Activated CD4-positive, alpha-beta T cell treated with anti-CD3 and anti-CD28 coated beads for 24 hours (primary cell): ENCODE measurements around the gene CACTIN.
"Not testable (repeated sequence)": the region's sequence is repeated elsewhere in the genome, so short reads cannot be mapped to it uniquely, and the experiment has no call there.

Experiments used
- DNase-seq, 2 donors: peaks; one replicate each; pipeline ENCODE4 v3.0.0-alpha.2; 2020; ENCODE audit warnings: low read depth in 2 of 2

The CACTIN gene

GRCh38 chr19:3628766-3629165 lies 2.2 kb upstream of the CACTIN start:
- DNase-seq: not testable (repeated sequence)

GRCh38 chr19:3627351-3627723 lies 747 bp upstream of the CACTIN start:
- DNase-seq: no peak

GRCh38 chr19:3625996-3626472 lies 556 bp downstream of the CACTIN start:
- DNase-seq: no peak

- no peak for DNase-seq
These were observed 2.9 kb downstream of the CACTIN start for GRCh38 chr19:3623716-3624115.

GRCh38 chr19:3622224-3622623 lies 4.4 kb downstream of the CACTIN start:
- no peak for DNase-seq

- DNase-seq: no peak
These were observed 4.9 kb downstream of the CACTIN start for GRCh38 chr19:3621689-3622088.

GRCh38 chr19:3620817-3621547 lies 5.6 kb downstream of the CACTIN start:
- DNase-seq: no peak

GRCh38 chr19:3620145-3620816 lies 6.3 kb downstream of the CACTIN start:
- DNase-seq: no peak

- no peak for DNase-seq
These were observed 7.0 kb downstream of the CACTIN start for GRCh38 chr19:3619631-3620012.

GRCh38 chr19:3618811-3619630 lies 7.6 kb downstream of the CACTIN start:
- DNase-seq: no peak

- DNase-seq: peak; percentile 36 to 41
These were observed 8.3 kb downstream of the CACTIN start for GRCh38 chr19:3618144-3618810.

GRCh38 chr19:3617463-3617862 lies 9.1 kb downstream of the CACTIN start:
- no peak for DNase-seq

- no peak for DNase-seq
These were observed 11.0 kb downstream of the CACTIN start for GRCh38 chr19:3615524-3616135.

- no peak for DNase-seq
These were observed 11.6 kb downstream of the CACTIN start for GRCh38 chr19:3614858-3615505.

- DNase-seq: no peak
These were observed 12.6 kb downstream of the CACTIN start for GRCh38 chr19:3613818-3614661.

- DNase-seq: no peak
These were observed 13.5 kb downstream of the CACTIN start for GRCh38 chr19:3612901-3613741.

- DNase-seq: no peak
These were observed 14.3 kb downstream of the CACTIN start for GRCh38 chr19:3612330-3612729.

GRCh38 chr19:3611841-3612240 lies 14.7 kb downstream of the CACTIN start:
- no peak for DNase-seq
